Measurements from ENCODE around the gene MBD3. TPM values are rescaled to one million over a fixed set of nuclear protein-coding genes. Genes with fewer than 3 reads are reported as not detected.
A peak's percentile ranks its signal among the peaks of the same experiment; 100 is the strongest.

Gene MBD3
- total RNA-seq, 1 donor from 2014 or later = 75.3 TPM

- DNase-seq (ENCODE audit: low read depth) (no peak), FAIRE-seq (no peak)
- H3K4me3 ChIP-seq (ENCODE audit: low read depth, low read length) = peak overlapping the region; percentile 71
- TF ChIP-seq CTCF (IDR thresholded peaks at IDR 0.05; ENCODE audit: insufficient read depth, low read length, severe bottlenecking) = no peak
- H3K27me3 ChIP-seq (ENCODE audit: control insufficient read depth, insufficient read depth, low read length) = no peaks in the 10 kb centered on the region
- H3K36me3 ChIP-seq (ENCODE audit: control insufficient read depth, insufficient read depth, low read length) = peaks cover 4% of the 10 kb centered on the region
Observed at GRCh38 chr19:1567116-1567847, 25.4 kb downstream of the MBD3 start.

- Histone ChIP-seq H3K36me3 (ENCODE audit: control insufficient read depth, insufficient read depth, low read length) (peaks cover 4% of the 10 kb centered on the region), H3K27me3 (ENCODE audit: control insufficient read depth, insufficient read depth, low read length) (no peaks in the 10 kb centered on the region), H3K4me3 (ENCODE audit: low read depth, low read length) (peak overlapping the region; percentile 71)
- FAIRE-seq = no peak
- peak; percentile 47 for DNase-seq (ENCODE audit: low read depth)
- no peak for TF ChIP-seq CTCF (IDR thresholded peaks at IDR 0.05; ENCODE audit: insufficient read depth, low read length, severe bottlenecking)
Observed at GRCh38 chr19:1566392-1567115, 26.1 kb downstream of the MBD3 start.

- no peaks in the 10 kb centered on the region for H3K27me3 ChIP-seq (ENCODE audit: control insufficient read depth, insufficient read depth, low read length)
- FAIRE-seq (no peak), DNase-seq (ENCODE audit: low read depth) (no peak)
- no peak overlapping the region for H3K4me3 ChIP-seq (ENCODE audit: low read depth, low read length)
- H3K36me3 ChIP-seq (ENCODE audit: control insufficient read depth, insufficient read depth, low read length) = peaks cover 4% of the 10 kb centered on the region
- no peak for TF ChIP-seq CTCF (IDR thresholded peaks at IDR 0.05; ENCODE audit: insufficient read depth, low read length, severe bottlenecking)
Observed at GRCh38 chr19:1563251-1563650, 29.4 kb downstream of the MBD3 start.

- Histone ChIP-seq H3K36me3 (ENCODE audit: control insufficient read depth, insufficient read depth, low read length) (peaks cover 6% of the 10 kb centered on the region), H3K4me3 (ENCODE audit: low read depth, low read length) (no peak overlapping the region), H3K27me3 (ENCODE audit: control insufficient read depth, insufficient read depth, low read length) (no peaks in the 10 kb centered on the region)
- DNase-seq (ENCODE audit: low read depth) = no peak
- FAIRE-seq = no peak
- TF ChIP-seq CTCF (IDR thresholded peaks at IDR 0.05; ENCODE audit: insufficient read depth, low read length, severe bottlenecking) = no peak
Observed at GRCh38 chr19:1561236-1561842, 31.3 kb downstream of the MBD3 start.

GRCh38 chr19:1560286-1560882 is 32.3 kb downstream of the MBD3 start:
- no peak for DNase-seq (ENCODE audit: low read depth)
- TF ChIP-seq CTCF (IDR thresholded peaks at IDR 0.05; ENCODE audit: insufficient read depth, low read length, severe bottlenecking) = no peak
- no peak for FAIRE-seq
- Histone ChIP-seq H3K27me3 (ENCODE audit: control insufficient read depth, insufficient read depth, low read length) (no peaks in the 10 kb centered on the region), H3K4me3 (ENCODE audit: low read depth, low read length) (no peak overlapping the region), H3K36me3 (ENCODE audit: control insufficient read depth, insufficient read depth, low read length) (peaks cover 3% of the 10 kb centered on the region)
